Suppressor macrophage treated with lipopolysaccharide for 1 hour (primary cell): ENCODE measurements around the gene BCKDHB.
A peak's percentile ranks its signal among the peaks of the same experiment; 100 is the strongest.
"Not testable (repeated sequence)": the region's sequence is repeated elsewhere in the genome, so short reads cannot be mapped to it uniquely, and the experiment has no call there.

Experiments
- DNase-seq, 3 donors: peaks; one replicate each; pipeline ENCODE4 v3.0.0-alpha.2; 2020 to 2022

Gene BCKDHB

GRCh38 chr6:80106418-80107235 lies at the start of gene BCKDHB:
TSS of gene BCKDHB (plus strand) at chr6:80106671. CDS start at chr6:80106694, 23 bp downstream.
- DNase-seq = peak; percentile 98 to 100 (median 99)

GRCh38 chr6:80060774-80061173 lies 45.7 kb upstream of the BCKDHB start:
- DNase-seq = no peak

- not testable (repeated sequence) for DNase-seq
These were observed 38.3 kb upstream of the BCKDHB start for GRCh38 chr6:80068146-80068545.

- DNase-seq = not testable (repeated sequence)
These were observed 36.0 kb upstream of the BCKDHB start for GRCh38 chr6:80070431-80070830.

GRCh38 chr6:80077067-80077466 lies 29.4 kb upstream of the BCKDHB start:
- DNase-seq = no peak

GRCh38 chr6:80088637-80089036 lies 17.8 kb upstream of the BCKDHB start:
- DNase-seq = no peak

GRCh38 chr6:80091506-80091905 lies 15.0 kb upstream of the BCKDHB start:
- no peak for DNase-seq

- DNase-seq = peak; percentile 30 to 59 (median 50)
These were observed 12.5 kb upstream of the BCKDHB start for GRCh38 chr6:80094017-80094416.

- DNase-seq = no peak
These were observed 10.9 kb upstream of the BCKDHB start for GRCh38 chr6:80095600-80095999.

- DNase-seq = no peak
These were observed 8.1 kb upstream of the BCKDHB start for GRCh38 chr6:80098392-80098791.

- DNase-seq = no peak
These were observed 2.0 kb upstream of the BCKDHB start for GRCh38 chr6:80104520-80104919.

- DNase-seq = no peak
These were observed 476 bp upstream of the BCKDHB start for GRCh38 chr6:80105972-80106417.

GRCh38 chr6:80122576-80122975 lies 16.1 kb downstream of the BCKDHB start:
- DNase-seq = not testable (repeated sequence)

- no peak for DNase-seq
These were observed 20.3 kb downstream of the BCKDHB start for GRCh38 chr6:80126657-80127345.

- DNase-seq = peak in 2 of 3 donors; percentile 21 to 29
These were observed 23.0 kb downstream of the BCKDHB start for GRCh38 chr6:80129485-80129884.

- peak; percentile 46 to 62 (median 50) for DNase-seq
These were observed 26.5 kb downstream of the BCKDHB start for GRCh38 chr6:80133020-80133419.

GRCh38 chr6:80134065-80134464 lies 27.6 kb downstream of the BCKDHB start:
- no peak for DNase-seq

GRCh38 chr6:80142586-80142985 lies 36.1 kb downstream of the BCKDHB start:
- DNase-seq = no peak

- DNase-seq = peak; percentile 10 to 47 (median 32)
These were observed 37.0 kb downstream of the BCKDHB start for GRCh38 chr6:80143419-80143937.

- no peak for DNase-seq
These were observed 38.4 kb downstream of the BCKDHB start for GRCh38 chr6:80144753-80145315.

- DNase-seq = no peak
These were observed 39.0 kb downstream of the BCKDHB start for GRCh38 chr6:80145509-80145908.

- no peak for DNase-seq
These were observed 39.5 kb downstream of the BCKDHB start for GRCh38 chr6:80145921-80146320.

- no peak for DNase-seq
These were observed 41.7 kb downstream of the BCKDHB start for GRCh38 chr6:80148220-80148619.
